Nephron (organoid): ENCODE measurements around the gene ATXN7L1.

Experiments
- H3K27ac Mint-ChIP-seq, 3 experiments: 2 replicates each; pipeline ENCODE4 v1.8.0; 2020; ENCODE audit warnings: mixed read lengths in 3 of 3, mild to moderate bottlenecking in 2 of 3, moderate library complexity in 1 of 3
- H3K27me3 Mint-ChIP-seq: 2 replicates; pipeline ENCODE4 v1.8.0; 2021; ENCODE audit warnings: low read depth, mild to moderate bottlenecking, moderate library complexity, mixed read lengths
- H3K36me3 Mint-ChIP-seq: 2 replicates; pipeline ENCODE4 v1.8.0; 2020; ENCODE audit warnings: low read depth, mixed read lengths
- H3K4me1 Mint-ChIP-seq: 2 replicates; pipeline ENCODE4 v1.8.0; 2020; ENCODE audit warnings: mixed read lengths
- H3K4me3 Mint-ChIP-seq, 3 experiments: 2 replicates each; pipeline ENCODE4 v1.8.0; 2020; ENCODE audit warnings: mild to moderate bottlenecking in 3 of 3, mixed read lengths in 3 of 3, moderate library complexity in 2 of 3
- H3K9me3 Mint-ChIP-seq: 2 replicates; pipeline ENCODE4 v1.8.0; 2020; ENCODE audit warnings: mixed read lengths
- TF ChIP-seq, protein P1 (sequence below), 3 experiments: fragments of 200-600 bp; sonication (generic); IDR thresholded peaks; one replicate each; pipeline ENCODE4 v1.5.0; 2021; ENCODE audit warnings: antibody characterized with exemption in 3 of 3; ENCODE audit not compliant: unreplicated experiment in 3 of 3

Gene ATXN7L1

DNA sequence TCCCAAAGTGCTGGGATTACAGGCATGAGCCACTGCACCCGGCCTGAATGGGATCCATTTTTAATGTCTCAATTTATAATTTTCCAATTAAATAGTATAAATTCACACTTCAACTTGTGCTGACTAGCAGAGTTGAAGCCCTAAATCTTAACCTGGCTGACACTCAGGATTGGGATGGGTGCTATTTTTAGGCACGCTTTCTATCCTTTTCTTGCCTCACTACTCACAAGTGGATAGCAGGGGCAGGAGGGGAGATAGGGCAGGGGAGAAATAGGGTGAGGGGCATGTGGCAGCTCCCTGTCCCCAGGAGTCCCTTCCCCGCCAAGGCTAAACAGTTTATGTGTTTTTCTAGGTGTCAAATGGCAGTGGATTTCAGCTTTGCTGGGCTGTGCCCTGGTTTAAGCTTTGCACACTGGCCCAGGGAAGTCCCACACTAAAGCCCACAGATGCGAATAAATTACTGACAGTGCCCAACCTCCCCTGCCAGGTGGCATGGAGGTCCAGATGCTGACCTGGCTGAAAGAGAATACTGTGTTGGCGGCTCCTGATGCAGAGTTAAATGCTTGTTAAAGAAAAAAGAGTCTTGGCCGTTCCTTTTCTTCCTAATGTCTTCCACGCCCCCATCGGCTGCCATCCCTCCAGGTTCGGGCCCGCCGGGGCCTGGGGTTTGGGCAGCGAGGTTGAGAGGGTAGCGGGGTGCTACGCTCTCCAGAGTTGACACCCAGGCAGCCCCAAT lies 259.0 kb downstream of the ATXN7L1 start:
- Mint-ChIP-seq H3K36me3 (peaks cover 32% of the 10 kb centered on the region), H3K4me1 (peaks cover 16% of the 10 kb centered on the region), H3K9me3 (no peaks in the 10 kb centered on the region), H3K4me3 (no peak overlapping the region), H3K27me3 (no peaks in the 10 kb centered on the region), H3K27ac (no peak overlapping the region)
- TF ChIP-seq, protein P1, sequence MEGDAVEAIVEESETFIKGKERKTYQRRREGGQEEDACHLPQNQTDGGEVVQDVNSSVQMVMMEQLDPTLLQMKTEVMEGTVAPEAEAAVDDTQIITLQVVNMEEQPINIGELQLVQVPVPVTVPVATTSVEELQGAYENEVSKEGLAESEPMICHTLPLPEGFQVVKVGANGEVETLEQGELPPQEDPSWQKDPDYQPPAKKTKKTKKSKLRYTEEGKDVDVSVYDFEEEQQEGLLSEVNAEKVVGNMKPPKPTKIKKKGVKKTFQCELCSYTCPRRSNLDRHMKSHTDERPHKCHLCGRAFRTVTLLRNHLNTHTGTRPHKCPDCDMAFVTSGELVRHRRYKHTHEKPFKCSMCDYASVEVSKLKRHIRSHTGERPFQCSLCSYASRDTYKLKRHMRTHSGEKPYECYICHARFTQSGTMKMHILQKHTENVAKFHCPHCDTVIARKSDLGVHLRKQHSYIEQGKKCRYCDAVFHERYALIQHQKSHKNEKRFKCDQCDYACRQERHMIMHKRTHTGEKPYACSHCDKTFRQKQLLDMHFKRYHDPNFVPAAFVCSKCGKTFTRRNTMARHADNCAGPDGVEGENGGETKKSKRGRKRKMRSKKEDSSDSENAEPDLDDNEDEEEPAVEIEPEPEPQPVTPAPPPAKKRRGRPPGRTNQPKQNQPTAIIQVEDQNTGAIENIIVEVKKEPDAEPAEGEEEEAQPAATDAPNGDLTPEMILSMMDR (IDR thresholded peaks at IDR 0.05; ENCODE audit: unreplicated experiment in 3 of 3), result no peak

DNA sequence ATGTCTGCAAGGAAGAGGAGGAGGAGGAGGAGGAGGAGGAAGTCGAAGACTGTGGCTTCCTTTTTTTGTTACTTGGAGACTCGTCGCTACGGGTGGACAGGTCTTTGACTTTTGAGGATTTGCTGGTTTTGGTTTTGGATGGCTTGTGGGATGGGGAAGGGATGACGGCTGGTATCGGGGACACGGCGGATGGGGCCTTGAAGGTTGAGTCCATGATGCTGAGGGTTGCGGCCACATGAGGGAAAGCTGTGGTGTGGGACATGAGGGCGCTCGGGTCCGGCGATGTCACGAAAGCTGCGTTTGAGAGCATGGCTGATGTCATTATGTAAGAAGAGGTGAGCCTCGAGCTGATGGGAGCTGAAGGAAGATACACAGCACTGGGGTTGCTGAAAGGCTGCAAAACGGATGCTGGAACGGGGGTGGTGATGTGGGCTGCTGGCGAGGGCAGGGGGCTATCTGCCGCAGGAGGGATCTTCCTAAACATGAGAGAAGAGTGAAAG lies 262.0 kb downstream of the ATXN7L1 start:
- no peak overlapping the region for H3K4me3 Mint-ChIP-seq
- H3K4me1 Mint-ChIP-seq, result no peaks in the 10 kb centered on the region
- H3K9me3 Mint-ChIP-seq, result no peaks in the 10 kb centered on the region
- H3K27ac Mint-ChIP-seq, result no peak overlapping the region
- no peaks in the 10 kb centered on the region for H3K27me3 Mint-ChIP-seq
- TF ChIP-seq, protein P1 (IDR thresholded peaks at IDR 0.05; ENCODE audit: unreplicated experiment in 3 of 3), result no peak
- H3K36me3 Mint-ChIP-seq, result peaks cover 27% of the 10 kb centered on the region

DNA sequence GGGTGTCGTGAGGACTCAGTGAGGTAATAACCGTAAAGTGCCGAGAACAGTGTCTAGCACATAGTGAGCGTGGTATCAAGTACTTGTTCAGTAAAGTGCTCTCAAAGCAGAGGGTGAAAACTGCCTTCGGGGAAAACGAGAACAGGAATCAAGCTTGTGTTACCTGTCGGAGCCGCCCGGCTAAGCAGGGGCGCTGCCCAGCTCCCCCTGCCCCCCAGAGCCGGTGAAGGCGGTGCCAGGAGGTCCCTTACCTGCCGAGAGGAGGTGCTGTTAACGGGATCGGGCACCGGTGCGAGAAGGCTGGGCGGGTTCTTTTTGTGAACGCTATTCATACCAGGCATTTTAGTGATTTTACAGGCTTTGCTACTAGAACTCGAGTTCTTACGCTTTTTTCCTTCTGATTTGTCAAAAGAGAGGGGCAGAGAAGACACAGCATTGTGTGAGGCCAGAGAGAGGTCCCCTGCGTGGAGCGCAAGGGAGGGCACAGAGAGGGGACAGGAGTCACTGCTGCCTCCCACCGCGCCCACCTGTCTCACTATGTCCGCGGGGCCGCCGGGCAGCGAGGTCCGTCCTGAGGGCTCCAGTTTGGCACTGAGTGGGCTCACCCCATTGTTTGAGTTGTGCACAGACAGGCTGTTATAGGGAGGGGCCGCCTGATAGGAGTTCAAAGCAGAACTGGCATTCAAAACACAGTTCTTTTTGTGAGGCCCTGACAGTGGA lies 262.6 kb downstream of the ATXN7L1 start:
- H3K9me3 Mint-ChIP-seq, result no peaks in the 10 kb centered on the region
- TF ChIP-seq, protein P1 (IDR thresholded peaks at IDR 0.05; ENCODE audit: unreplicated experiment in 3 of 3), result no peak
- no peak overlapping the region for H3K27ac Mint-ChIP-seq
- H3K36me3 Mint-ChIP-seq, result peaks cover 26% of the 10 kb centered on the region
- H3K4me3 Mint-ChIP-seq, result no peak overlapping the region
- no peaks in the 10 kb centered on the region for H3K4me1 Mint-ChIP-seq
- no peaks in the 10 kb centered on the region for H3K27me3 Mint-ChIP-seq

DNA sequence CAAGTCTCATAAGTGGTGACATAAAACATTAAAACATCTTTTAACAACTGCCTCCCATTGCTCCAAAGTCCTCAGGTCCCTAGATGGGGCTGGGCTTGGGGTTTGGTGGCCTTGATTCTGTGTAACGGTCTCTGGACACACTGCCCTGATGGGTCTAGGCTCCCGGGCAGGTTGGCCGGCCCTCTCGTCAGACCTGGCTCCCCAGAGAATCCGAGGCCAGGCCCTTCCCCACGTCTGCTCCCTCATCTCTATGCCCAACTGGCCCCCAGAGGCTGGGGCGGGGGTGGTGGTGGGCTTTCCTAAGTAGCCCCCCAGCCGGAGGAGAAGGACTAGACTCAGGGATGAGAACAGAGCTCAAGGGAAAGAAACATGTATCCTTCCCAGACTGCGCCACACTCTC lies 263.6 kb downstream of the ATXN7L1 start:
- no peaks in the 10 kb centered on the region for H3K4me1 Mint-ChIP-seq
- no peaks in the 10 kb centered on the region for H3K9me3 Mint-ChIP-seq
- H3K27me3 Mint-ChIP-seq, result no peaks in the 10 kb centered on the region
- H3K27ac Mint-ChIP-seq, result no peak overlapping the region
- peaks cover 17% of the 10 kb centered on the region for H3K36me3 Mint-ChIP-seq
- TF ChIP-seq, protein P1 (IDR thresholded peaks at IDR 0.05; ENCODE audit: unreplicated experiment in 3 of 3), result no peak
- no peak overlapping the region for H3K4me3 Mint-ChIP-seq

DNA sequence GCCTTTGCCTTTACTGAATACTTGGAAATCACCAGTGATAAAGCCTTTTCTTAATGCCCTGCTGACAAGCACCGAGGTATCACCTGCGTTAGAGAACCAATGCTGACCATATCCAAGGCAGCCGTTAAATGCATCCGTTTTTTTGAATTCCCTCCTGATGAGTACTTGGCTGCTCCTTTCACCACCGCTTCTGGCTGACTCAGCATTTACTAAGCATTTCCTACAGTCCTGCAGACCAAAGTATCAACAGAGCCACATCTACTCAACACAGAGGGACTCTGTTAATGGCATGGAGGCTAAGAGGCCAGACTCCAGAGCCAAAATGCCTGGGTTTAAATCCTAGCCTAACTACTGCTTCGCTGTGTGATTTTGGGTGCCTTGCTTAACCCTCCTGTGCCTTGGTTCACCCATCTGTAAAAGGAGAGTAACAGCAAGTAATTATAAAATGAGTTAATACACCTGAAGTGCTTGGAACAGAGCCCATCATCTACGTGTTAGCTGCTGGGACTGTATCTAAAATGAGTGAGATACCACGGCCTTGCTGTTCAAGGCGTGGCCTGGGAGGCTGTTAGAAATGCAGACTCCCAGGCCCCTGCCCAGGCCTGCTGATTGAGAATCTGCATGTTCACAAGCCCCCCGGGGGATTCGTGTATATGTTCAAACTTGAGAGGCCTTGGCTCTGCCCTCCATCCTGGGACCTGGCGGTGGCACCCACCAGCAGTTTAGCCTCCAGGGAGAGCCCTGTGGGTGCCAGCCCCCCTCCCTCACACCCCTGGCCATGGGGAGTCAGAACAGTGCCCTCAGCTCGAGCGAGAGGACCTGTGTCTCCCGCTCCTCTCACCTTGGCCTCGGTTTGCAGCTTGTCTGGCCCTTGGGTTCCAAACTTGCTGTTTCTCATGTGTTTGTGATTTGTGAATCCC lies 264.3 kb downstream of the ATXN7L1 start:
- no peak overlapping the region for H3K27ac Mint-ChIP-seq
- no peaks in the 10 kb centered on the region for H3K4me1 Mint-ChIP-seq
- TF ChIP-seq, protein P1 (IDR thresholded peaks at IDR 0.05; ENCODE audit: unreplicated experiment in 3 of 3), result no peak
- H3K9me3 Mint-ChIP-seq, result no peaks in the 10 kb centered on the region
- no peaks in the 10 kb centered on the region for H3K27me3 Mint-ChIP-seq
- peaks cover 16% of the 10 kb centered on the region for H3K36me3 Mint-ChIP-seq
- no peak overlapping the region for H3K4me3 Mint-ChIP-seq
